ENCODE data around the gene MAML3.

The MAML3 gene

DNA sequence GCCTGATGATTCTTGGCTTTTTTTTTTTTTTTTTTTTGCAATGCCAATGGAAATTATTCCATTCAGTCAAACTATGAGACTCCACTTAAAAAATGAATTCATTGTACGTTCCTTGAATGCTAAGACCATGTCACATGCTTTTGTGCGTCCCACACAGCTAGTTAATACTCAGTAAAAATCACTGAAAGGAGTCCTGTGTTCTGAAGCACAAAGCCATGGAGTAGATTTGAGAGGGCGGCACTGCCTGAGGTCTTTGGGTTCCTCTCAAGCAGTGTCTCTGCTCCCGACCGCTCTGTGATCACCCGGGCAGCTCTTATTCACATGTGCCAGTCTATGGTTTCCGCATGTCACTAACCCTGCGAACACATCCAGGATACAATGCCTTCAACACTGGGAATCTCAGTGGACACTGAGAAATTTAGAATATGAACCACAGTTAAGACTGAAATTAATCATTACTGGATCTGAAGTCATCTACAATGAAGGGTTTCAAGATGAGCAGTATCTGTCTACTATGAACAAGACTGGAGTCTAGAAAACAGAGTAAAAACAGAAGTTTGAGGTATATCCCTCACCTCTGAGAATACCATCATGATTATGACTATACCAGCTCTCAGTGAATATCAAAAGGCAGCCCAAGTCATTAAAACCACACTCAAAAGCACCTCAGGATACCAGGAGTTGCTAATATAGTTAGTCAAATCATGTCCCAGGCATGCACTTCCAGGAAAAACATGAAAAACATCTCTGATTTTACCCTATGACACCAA, 295.4 kb downstream of the MAML3 start:
- DNase-seq = no peak

- no peak for DNase-seq
Observed at GRCh38 chr4:139857977-139858376, 296.0 kb downstream of the MAML3 start.

- no peak for DNase-seq
Observed at GRCh38 chr4:139857021-139857420, 297.0 kb downstream of the MAML3 start.

DNA sequence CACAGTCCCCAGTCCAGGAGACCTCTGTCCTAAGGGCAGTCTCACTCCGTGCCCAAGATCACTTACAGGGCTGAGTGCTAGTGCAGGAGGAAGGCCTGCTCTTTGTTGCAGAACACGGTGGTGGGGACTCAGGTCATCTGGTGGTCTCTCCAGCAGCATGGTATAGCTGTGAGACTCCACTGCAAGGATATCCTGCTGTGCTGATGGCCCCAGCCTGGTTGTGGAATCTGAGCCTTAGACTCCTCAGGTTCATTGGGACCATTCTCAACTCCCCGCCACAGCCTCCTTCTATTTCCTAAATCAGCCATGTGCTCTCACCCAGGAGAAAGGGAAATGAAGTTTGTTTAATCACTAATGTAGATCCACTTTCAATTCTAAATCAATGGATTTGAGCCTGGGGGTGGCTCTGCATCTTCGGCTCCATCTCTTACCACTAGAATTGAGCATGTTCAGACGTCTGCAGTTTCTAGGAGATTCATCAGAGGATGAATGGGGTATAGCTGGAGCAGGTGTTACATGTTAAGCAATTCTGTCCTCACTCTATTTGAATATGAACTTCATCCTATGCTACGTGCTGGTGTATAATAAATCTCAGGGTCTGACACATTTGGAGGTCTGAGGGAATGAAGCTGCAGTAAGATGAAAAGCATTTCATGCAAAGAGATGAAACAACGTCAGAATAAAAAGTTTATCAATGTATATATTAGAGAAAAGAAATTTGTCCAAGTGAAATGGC, 299.1 kb downstream of the MAML3 start:
- DNase-seq = no peak

GRCh38 chr4:139853309-139853708, 300.7 kb downstream of the MAML3 start:
- DNase-seq = no peak

GRCh38 chr4:139852612-139853269, 301.2 kb downstream of the MAML3 start:
- DNase-seq = no peak

DNA sequence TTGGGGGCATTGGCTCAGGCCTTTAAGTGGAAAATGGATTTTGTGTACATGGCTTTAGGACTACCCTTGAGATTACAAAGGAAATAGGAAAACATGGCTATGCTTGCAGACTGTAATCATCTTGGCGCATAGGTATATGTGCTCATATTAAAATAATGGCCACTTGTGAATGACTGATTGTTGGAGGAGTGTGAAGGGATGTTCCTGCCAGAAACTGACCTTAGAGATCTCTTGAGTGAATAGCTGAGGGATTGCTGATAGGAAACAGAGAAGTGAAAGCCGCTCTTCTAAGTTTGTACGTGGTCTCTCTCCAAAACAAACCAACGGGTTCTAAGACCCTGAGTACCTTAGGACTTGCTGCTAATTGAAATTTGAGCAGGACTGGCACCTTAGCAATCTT, 302.3 kb downstream of the MAML3 start:
- no peak for DNase-seq

DNA sequence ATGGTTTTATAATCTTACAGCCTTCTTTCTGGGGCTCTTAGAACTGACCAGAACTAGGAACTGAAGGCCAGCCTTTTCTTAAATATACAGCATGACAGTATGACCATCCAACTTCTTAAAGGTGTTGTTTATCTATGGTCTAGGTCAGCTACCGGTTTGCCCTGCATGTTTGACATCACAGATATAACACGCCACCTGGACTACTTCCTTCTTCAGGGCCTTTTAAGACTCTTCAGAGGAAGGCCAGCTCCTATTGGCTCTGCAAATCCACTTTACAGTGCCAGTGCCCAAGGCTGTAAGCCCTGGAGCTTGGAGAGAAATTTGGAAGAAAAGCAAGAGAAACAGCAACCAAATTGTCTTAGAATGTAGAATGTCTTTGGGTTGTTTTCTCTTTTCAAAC, 302.9 kb downstream of the MAML3 start:
- DNase-seq = no peak

- DNase-seq = no peak
Observed at GRCh38 chr4:139849219-139849618, 304.8 kb downstream of the MAML3 start.

- no peak for DNase-seq
Observed at GRCh38 chr4:139848028-139848427, 306.0 kb downstream of the MAML3 start.

- no peak for DNase-seq
Observed at GRCh38 chr4:139847602-139848001, 306.4 kb downstream of the MAML3 start.

DNA sequence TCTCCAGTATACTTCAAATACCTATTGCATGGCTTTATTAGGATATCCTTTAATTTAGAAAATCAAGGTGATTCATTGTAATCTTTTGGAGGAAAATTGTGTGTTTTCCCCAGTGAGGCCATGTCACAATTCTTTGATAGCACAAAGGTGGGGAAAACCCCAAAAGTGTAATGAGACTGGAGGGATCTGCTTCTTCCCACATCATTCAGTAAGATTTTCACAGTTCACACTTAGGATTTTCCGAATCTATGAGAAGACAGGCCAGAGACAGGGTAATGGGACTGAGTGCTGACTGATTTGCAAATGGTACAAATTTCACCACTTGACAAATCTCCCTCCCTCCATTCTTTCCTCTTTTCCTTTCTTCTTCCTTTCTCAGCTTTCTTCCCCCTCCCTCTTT, 307.2 kb downstream of the MAML3 start:
- no peak for DNase-seq

DNA sequence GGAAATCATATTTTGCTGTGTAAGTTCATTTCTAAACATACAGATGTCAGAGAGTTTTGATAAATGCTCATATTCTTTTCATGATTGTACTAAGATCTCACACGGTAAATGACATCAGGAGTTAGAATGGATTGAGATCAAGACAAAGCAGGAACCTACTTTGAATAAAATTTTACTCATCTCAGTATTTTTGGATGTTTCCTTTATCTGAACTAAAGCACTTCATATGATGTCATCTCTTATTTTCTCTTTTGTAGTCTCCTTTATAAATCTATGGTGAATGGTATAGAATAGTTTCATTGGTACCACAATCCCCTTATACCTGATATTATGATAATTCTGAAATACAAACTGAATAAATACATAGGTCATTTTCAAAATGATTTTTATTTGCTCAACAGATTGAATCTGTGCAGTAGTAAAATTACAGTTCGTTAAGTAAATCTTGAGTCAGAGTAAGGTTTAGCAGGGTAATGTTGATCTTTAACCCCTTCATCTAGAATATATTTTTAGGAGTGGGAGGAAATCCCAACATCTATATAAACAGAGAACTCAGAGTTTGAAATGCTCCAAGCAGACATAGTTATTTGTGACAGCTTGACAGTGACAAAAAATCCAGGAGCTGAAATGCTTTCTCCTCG, 308.4 kb downstream of the MAML3 start:
- DNase-seq = no peak

- no peak for DNase-seq
Observed at GRCh38 chr4:139844459-139845036, 309.4 kb downstream of the MAML3 start.

- no peak for DNase-seq
Observed at GRCh38 chr4:139844057-139844456, 309.9 kb downstream of the MAML3 start.

- DNase-seq = no peak
Observed at GRCh38 chr4:139843641-139844040, 310.3 kb downstream of the MAML3 start.

DNA sequence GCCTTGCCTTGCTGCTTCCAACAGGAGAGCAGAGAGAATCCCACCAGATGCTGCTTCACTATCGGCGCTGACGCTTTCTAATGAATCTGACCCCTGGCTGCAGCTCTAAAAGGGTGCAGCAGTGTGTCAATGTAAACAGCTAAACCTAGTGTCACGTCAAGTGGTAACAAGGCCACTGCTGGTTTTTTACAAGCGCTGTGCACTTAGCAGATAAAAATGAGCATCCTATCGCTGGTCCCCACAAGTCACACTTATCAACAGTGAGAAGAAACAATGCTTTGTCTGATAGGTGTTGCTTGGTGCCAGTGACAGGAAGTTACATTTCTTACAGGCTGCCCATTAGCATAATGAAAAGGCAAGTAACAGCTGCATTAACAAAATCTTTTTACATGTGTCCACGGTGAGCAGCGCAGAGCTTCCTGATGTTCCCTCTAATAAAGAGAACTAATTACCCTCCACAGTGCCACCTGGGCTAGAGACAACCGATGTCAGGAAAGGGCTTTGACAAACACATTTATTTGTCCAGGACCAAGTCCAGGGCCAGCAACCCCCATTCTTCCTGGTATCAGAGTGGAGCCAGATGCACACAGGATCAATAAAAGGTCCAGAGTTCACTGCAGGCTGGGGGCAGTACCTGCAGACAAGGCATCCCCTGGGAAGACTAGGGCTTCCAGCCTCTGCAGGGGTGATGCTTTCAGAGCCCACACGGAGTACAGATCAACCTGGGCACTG, 312.4 kb downstream of the MAML3 start:
- no peak for DNase-seq

- DNase-seq = no peak
Observed at GRCh38 chr4:139840773-139841172, 313.2 kb downstream of the MAML3 start.

DNA sequence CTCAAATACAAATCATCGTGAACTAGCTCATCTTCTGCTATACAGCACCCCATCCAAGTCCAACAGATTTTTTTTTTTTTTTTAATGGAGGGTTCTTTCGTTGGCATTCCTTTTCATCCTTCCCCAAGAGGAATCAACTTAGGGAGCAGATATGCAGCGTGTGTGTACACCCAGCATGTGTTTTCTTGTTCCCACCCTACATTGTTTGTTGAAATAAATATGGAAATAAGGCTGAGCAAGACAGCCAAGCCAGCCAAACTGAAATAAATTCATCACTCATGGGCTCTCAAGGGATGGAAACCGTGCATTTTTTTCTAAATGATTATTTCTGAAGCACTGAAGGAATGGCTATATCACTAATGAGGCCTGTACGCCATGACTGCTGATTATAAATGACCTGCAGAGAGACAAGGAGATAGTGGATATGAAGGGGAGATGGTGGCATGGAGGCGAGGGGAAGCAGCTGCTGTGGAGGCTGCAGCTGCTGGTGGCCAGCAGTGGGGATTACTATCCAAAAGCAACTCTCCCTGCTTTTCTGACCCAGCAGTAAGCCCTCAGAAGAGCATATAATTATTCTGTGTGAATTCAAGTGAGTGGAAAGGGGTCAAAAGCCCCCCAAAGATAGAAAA, 314.5 kb downstream of the MAML3 start:
- DNase-seq = no peak

DNA sequence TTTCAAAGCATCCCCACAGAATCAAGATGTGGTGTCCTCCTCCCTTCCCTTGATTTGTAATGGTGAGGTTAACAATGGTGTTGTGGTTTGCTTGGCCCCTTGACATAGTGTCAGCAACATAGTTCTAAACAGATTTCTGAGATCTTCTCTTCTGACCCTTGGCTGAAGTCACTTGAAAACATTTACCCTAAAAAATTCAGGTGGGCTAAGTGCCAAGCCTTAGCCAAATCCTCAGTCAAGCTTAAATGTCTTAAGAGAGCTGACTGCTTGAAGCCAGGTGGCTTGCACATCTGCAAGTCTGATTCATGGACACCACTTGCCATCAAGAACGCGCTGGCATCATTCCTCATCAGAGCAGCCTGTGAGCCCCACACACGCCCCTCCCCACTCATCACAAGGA, 315.2 kb downstream of the MAML3 start:
- DNase-seq = no peak

DNA sequence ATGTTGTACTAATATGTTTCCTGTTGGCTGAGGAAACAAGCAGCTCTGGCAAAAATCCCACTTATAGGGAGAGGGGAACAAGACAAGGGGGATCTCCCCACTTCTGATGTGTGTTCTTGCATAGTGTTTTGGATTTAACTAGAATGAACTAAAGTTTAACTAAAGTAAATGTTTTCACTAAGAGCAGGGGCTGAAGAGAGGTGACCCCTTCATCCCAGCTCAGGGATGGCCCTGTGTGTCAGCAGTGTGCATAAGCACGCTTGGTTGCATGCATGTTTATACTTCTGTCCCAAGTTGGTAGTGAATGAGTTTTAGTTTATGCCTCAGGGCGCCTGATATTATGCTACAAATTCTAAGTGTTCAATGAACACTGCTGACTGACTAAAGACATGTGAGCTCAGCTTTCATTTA, 319.0 kb downstream of the MAML3 start:
- DNase-seq = no peak

DNA sequence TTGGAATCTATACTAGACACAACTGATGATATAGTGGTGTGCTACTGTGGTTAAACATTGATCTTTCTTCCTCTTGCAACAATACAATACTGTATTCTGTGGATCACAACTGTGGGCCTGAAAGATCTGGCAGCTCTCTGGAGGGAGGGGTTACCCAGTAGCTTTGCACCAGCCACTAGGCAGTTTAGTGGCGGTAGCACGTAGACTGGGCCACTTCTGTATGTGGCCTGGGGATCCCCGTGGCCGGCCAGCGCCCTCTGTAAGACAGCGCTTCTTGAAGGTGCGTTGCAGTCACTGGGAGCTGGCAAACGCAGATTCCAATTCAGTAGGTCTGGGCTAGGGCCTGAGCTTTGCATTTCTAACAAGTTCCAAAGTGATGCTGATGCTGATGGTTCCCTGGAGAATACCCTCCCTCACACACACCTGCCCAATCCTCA, 319.7 kb downstream of the MAML3 start:
- no peak for DNase-seq
